ENCODE data around the gene FUCA2.

The FUCA2 gene

GRCh38 chr6:143510991-143511891 is at the start of gene FUCA2:
FUCA2 (minus strand) TSS chr6:143511720; CDS start chr6:143511634, 86 bp downstream.
- Histone ChIP-seq H3K9me3 (no peaks in the 10 kb centered on the region), H3K4me3 (peak within 1 kb of the TSS; percentile 70 to 77), H3K4me1 (peaks cover 0 to 32% (median 21%) of the 10 kb centered on the region in 4 donors), H3K27ac (peak within 1 kb of the TSS; percentile 78 to 87), H3K27me3 (no peaks in the 10 kb centered on the region), H3K36me3 (peaks cover 0 to 12% (median 0%) of the 10 kb centered on the region in 3 donors)
- DNase-seq, result peak; percentile 89 to 96
- intact Hi-C loops (cut with DNase I; ENCODE audit: low total_unique reads), result no loop called here
- no peak for TF ChIP-seq CTCF (IDR thresholded peaks at IDR 0.05)

- Histone ChIP-seq H3K27ac (no peak overlapping the region), H3K4me1 (no peaks in the 10 kb centered on the region), H3K27me3 (no peaks in the 10 kb centered on the region), H3K36me3 (no peaks in the 10 kb centered on the region), H3K4me3 (no peak overlapping the region), H3K9me3 (no peaks in the 10 kb centered on the region)
- TF ChIP-seq CTCF (IDR thresholded peaks at IDR 0.05), result no peak
- intact Hi-C loops (cut with DNase I; ENCODE audit: low total_unique reads), result no loop called here
- DNase-seq, result no peak
These were observed 49.7 kb upstream of the FUCA2 start for GRCh38 chr6:143561105-143561704.

GRCh38 chr6:143559051-143559660 is 47.6 kb upstream of the FUCA2 start:
- Histone ChIP-seq H3K27ac (no peak overlapping the region), H3K4me3 (no peak overlapping the region), H3K4me1 (no peaks in the 10 kb centered on the region), H3K36me3 (no peaks in the 10 kb centered on the region), H3K9me3 (no peaks in the 10 kb centered on the region), H3K27me3 (no peaks in the 10 kb centered on the region)
- intact Hi-C loops (cut with DNase I; ENCODE audit: low total_unique reads), result no loop called here
- no peak for DNase-seq
- no peak for TF ChIP-seq CTCF (IDR thresholded peaks at IDR 0.05)

GRCh38 chr6:143556529-143556928 is 45.0 kb upstream of the FUCA2 start:
- no peak for DNase-seq
- Histone ChIP-seq H3K4me1 (no peaks in the 10 kb centered on the region), H3K9me3 (no peaks in the 10 kb centered on the region), H3K27ac (no peak overlapping the region), H3K36me3 (no peaks in the 10 kb centered on the region), H3K27me3 (no peaks in the 10 kb centered on the region), H3K4me3 (no peak overlapping the region)
- no peak for TF ChIP-seq CTCF (IDR thresholded peaks at IDR 0.05)
- intact Hi-C loops (cut with DNase I; ENCODE audit: low total_unique reads), result no loop called here

- H3K27me3 ChIP-seq, result no peaks in the 10 kb centered on the region
- no peak for TF ChIP-seq CTCF (IDR thresholded peaks at IDR 0.05)
- no peak for DNase-seq
- no peak overlapping the region for H3K27ac ChIP-seq
- H3K36me3 ChIP-seq, result no peaks in the 10 kb centered on the region
- no peaks in the 10 kb centered on the region for H3K9me3 ChIP-seq
- H3K4me3 ChIP-seq, result no peak overlapping the region
- H3K4me1 ChIP-seq, result no peaks in the 10 kb centered on the region
- intact Hi-C loops (cut with DNase I; ENCODE audit: low total_unique reads), result no loop called here
These were observed 44.1 kb upstream of the FUCA2 start for GRCh38 chr6:143555582-143555981.

Data from tibial artery (tissue), 4 donors.